ENCODE data around the gene ART4. TPM values are rescaled to one million over a fixed set of nuclear protein-coding genes. Genes with fewer than 3 reads are reported as not detected.

ART4 gene
- total RNA-seq, 1 experiment from 2014 or later, result not detected

- no peak for TF ChIP-seq ZBTB33 (IDR thresholded peaks at IDR 0.05; ENCODE audit: extremely low read depth, insufficient replicate concordance, low read length)
Observed at GRCh38 chr12:14874882-14875281, 31.6 kb upstream of the ART4 start (continued).

- Histone ChIP-seq H3K36me3 (ENCODE audit: control insufficient read depth in 1 of 2, insufficient read depth in 2 of 2, low read length in 2 of 2) (no peaks in the 10 kb centered on the region), H3K9ac (ENCODE audit: low read length) (no peak overlapping the region), H3K4me3 (replicated peaks in 1 of 2; ENCODE audit: low read depth in 1 of 2, low read length in 2 of 2) (no peak overlapping the region), H3K27me3 (ENCODE audit: insufficient read depth, low read length) (no peaks in the 10 kb centered on the region), H3K4me2 (ENCODE audit: low read length) (no peak overlapping the region), H4K20me1 (ENCODE audit: insufficient read depth) (no peaks in the 10 kb centered on the region), H3K9me3 (ENCODE audit: control insufficient read depth in 1 of 2, insufficient read depth in 1 of 2, low read depth in 1 of 2, low read length in 2 of 2) (no peaks in the 10 kb centered on the region), H3K4me1 (ENCODE audit: control insufficient read depth in 1 of 2, insufficient read depth in 2 of 2, low read length in 2 of 2) (peaks cover 0 to 9% of the 10 kb centered on the region in 2 experiments; a peak in 2 of 4 replicates), H2AFZ (ENCODE audit: low read depth, low read length, poor library complexity, severe bottlenecking) (no peak overlapping the region), H3K9me2 (ENCODE audit: insufficient read depth) (no peaks in the 10 kb centered on the region), H3K79me2 (ENCODE audit: insufficient read depth, low read length) (no peaks in the 10 kb centered on the region), H3K27ac (ENCODE audit: low read depth, low read length) (no peak overlapping the region)
- intact Hi-C loops (cut with micrococcal nuclease), result no loop called here
- CTCF ChIA-PET, result no interaction called here
- POLR2A ChIA-PET, result no interaction called here
- TF ChIP-seq EZH2 (IDR thresholded peaks at IDR 0.05) (no peak), YY1 (IDR thresholded peaks at IDR 0.05; ENCODE audit: extremely low read depth, insufficient replicate concordance, low read depth, low read length) (no peak), POLR2A (IDR thresholded peaks at IDR 0.05; ENCODE audit: borderline replicate concordance, extremely low read depth, insufficient read depth, insufficient read length) (no peak), JUND (IDR thresholded peaks at IDR 0.05) (no peak), EZH2phosphoT487 (IDR thresholded peaks at IDR 0.05; ENCODE audit: borderline replicate concordance) (no peak)
- no peak for ATAC-seq
- DNase-seq (ENCODE audit: low read depth, low spot score), result no peak
- RAD21 ChIA-PET (ENCODE audit: low non-redundant PET in 1 of 2, low total read pairs in 2 of 2, uncharacterized antibody in 2 of 2, unreplicated experiment in 2 of 2), result no interaction called here
- BruUV-seq (replicated peaks), result no TSS peak
Observed at GRCh38 chr12:14873440-14874185, 30.3 kb upstream of the ART4 start.
